HEK293 (cell line): Measurements from ENCODE around the gene ZKSCAN4.

Experiments
- CTCF ChIA-PET: fragments of 350-600 bp; formaldehyde crosslinking; extraction: SDS; loops from one replicate; lab custom pipeline; 2021; ENCODE audit warnings: antibody characterized with exemption; lab: Yijun Ruan, JAX
- POLR2A ChIA-PET: fragments of 300-600 bp; formaldehyde crosslinking; extraction: SDS; loops from one replicate; lab custom pipeline; 2020; ENCODE audit warnings: antibody characterized with exemption, inconsistent platforms; lab: Yijun Ruan, JAX
- H3K27ac ChIP-seq: fragments of 200-500 bp; sonication (Bioruptor generic); 2 replicates; pipeline ENCODE4 v1.5.1; 2014; ENCODE audit warnings: low read depth, low read length, control low read depth, inconsistent platforms; ENCODE audit errors: extremely low read depth
- H3K36me3 ChIP-seq, 2 experiments: fragments of 200-500 bp in 1 of 2; sonication (Bioruptor generic) in 1 of 2; 1 replicate in 1 of 2; 2 replicates in 1 of 2; pipeline ENCODE4 v1.5.1; 2014 to 2017; ENCODE audit warnings: inconsistent platforms in 2 of 2, low read length in 2 of 2; ENCODE audit not compliant: control insufficient read depth in 2 of 2, insufficient read depth in 1 of 2
- H3K4me1 ChIP-seq: fragments of 200-500 bp; sonication (Bioruptor generic); 2 replicates; pipeline ENCODE4 v1.5.1; 2014; ENCODE audit warnings: mild to moderate bottlenecking, low read length, inconsistent platforms; ENCODE audit not compliant: control insufficient read depth, insufficient read depth
- H3K4me3 ChIP-seq: 2 replicates; pipeline ENCODE4 v1.5.1; 2011; ENCODE audit warnings: low read depth, mild to moderate bottlenecking, control low read depth, low read length, moderate library complexity
- H3K9me3 ChIP-seq: fragments of 200-500 bp; sonication (Bioruptor generic); 2 replicates; pipeline ENCODE4 v1.5.1; 2014; ENCODE audit warnings: low read depth, low read length, inconsistent platforms; ENCODE audit not compliant: control insufficient read depth, insufficient read depth
- EGR2 ChIP-seq: fragments of 450-650 bp; formaldehyde crosslinking; IDR thresholded peaks from 2 replicates; pipeline ENCODE4 v1.5.1; 2016; ENCODE audit warnings: low read depth, missing biosample characterization, missing genetic modification characterization
- KLF1 ChIP-seq: fragments of 450-650 bp; formaldehyde crosslinking; IDR thresholded peaks from 2 replicates; pipeline ENCODE4 v1.5.1; 2016; ENCODE audit warnings: missing biosample characterization, missing genetic modification characterization
- OVOL3 ChIP-seq: fragments of 450-650 bp; formaldehyde crosslinking; IDR thresholded peaks from 2 replicates; pipeline ENCODE4 v1.5.1; 2016; ENCODE audit warnings: missing biosample characterization, missing genetic modification characterization
- SCRT2 ChIP-seq: fragments of 450-650 bp; formaldehyde crosslinking; IDR thresholded peaks from 2 replicates; pipeline ENCODE4 v1.5.1; 2016; ENCODE audit warnings: missing biosample characterization, missing genetic modification characterization
- SP2 ChIP-seq: fragments of 450-650 bp; formaldehyde crosslinking; IDR thresholded peaks from 2 replicates; pipeline ENCODE4 v1.5.1; 2016; ENCODE audit warnings: missing biosample characterization, missing genetic modification characterization
- TSHZ1 ChIP-seq: fragments of 450-650 bp; formaldehyde crosslinking; IDR thresholded peaks from 2 replicates; pipeline ENCODE4 v1.5.1; 2016; ENCODE audit warnings: missing biosample characterization, missing genetic modification characterization, borderline replicate concordance
- ZBTB20 ChIP-seq: fragments of 450-650 bp; formaldehyde crosslinking; IDR thresholded peaks from 2 replicates; pipeline ENCODE4 v1.5.1; 2016; ENCODE audit warnings: missing biosample characterization, missing genetic modification characterization
- ZBTB21 ChIP-seq: fragments of 450-650 bp; formaldehyde crosslinking; IDR thresholded peaks from 2 replicates; pipeline ENCODE4 v1.5.1; 2017; ENCODE audit warnings: missing biosample characterization, missing genetic modification characterization
- ZFP37 ChIP-seq: fragments of 450-650 bp; formaldehyde crosslinking; IDR thresholded peaks from 2 replicates; pipeline ENCODE4 v1.5.1; 2016; ENCODE audit warnings: missing biosample characterization, missing genetic modification characterization
- ZNF16 ChIP-seq: fragments of 450-650 bp; formaldehyde crosslinking; IDR thresholded peaks from 2 replicates; pipeline ENCODE4 v1.5.1; 2016; ENCODE audit warnings: low read depth, missing biosample characterization, missing genetic modification characterization
- ZNF2 ChIP-seq: fragments of 450-650 bp; formaldehyde crosslinking; IDR thresholded peaks from 2 replicates; pipeline ENCODE4 v1.5.1; 2016; ENCODE audit warnings: missing biosample characterization, missing genetic modification characterization
- ZNF221 ChIP-seq: fragments of 450-650 bp; formaldehyde crosslinking; IDR thresholded peaks from 2 replicates; pipeline ENCODE4 v1.5.1; 2017; ENCODE audit warnings: missing biosample characterization, missing genetic modification characterization, borderline replicate concordance
- ZNF354C ChIP-seq: fragments of 450-650 bp; formaldehyde crosslinking; IDR thresholded peaks from 2 replicates; pipeline ENCODE4 v1.5.1; 2016; ENCODE audit warnings: missing biosample characterization, missing genetic modification characterization, low read depth, borderline replicate concordance
- ZNF394 ChIP-seq: fragments of 450-650 bp; formaldehyde crosslinking; IDR thresholded peaks from 2 replicates; pipeline ENCODE4 v1.5.1; 2016; ENCODE audit warnings: missing biosample characterization, missing genetic modification characterization, mild to moderate bottlenecking, moderate library complexity, borderline replicate concordance
- ZNF521 ChIP-seq: fragments of 450-650 bp; formaldehyde crosslinking; IDR thresholded peaks from 2 replicates; pipeline ENCODE4 v1.5.1; 2017; ENCODE audit warnings: missing biosample characterization, mild to moderate bottlenecking, missing genetic modification characterization
- ZNF629 ChIP-seq: fragments of 450-650 bp; formaldehyde crosslinking; IDR thresholded peaks from 2 replicates; pipeline ENCODE4 v1.5.1; 2017; ENCODE audit warnings: missing biosample characterization, missing genetic modification characterization
- ZNF830 ChIP-seq: fragments of 450-650 bp; IDR thresholded peaks from 2 replicates; pipeline ENCODE4 v1.5.0; 2018; ENCODE audit warnings: missing biosample characterization, missing genetic modification characterization, low read depth, mild to moderate bottlenecking, moderate library complexity
- TF ChIP-seq, protein P1 (sequence below): fragments of 450-650 bp; formaldehyde crosslinking; IDR thresholded peaks from 2 replicates; pipeline ENCODE4 v1.5.1; 2016; ENCODE audit warnings: missing biosample characterization, missing genetic modification characterization
- TF ChIP-seq, protein P2 (sequence below): fragments of 450-650 bp; formaldehyde crosslinking; IDR thresholded peaks from 2 replicates; pipeline ENCODE4 v1.5.1; 2016; ENCODE audit warnings: missing biosample characterization, missing genetic modification characterization, borderline replicate concordance
- TF ChIP-seq, protein P3 (sequence below): fragments of 450-650 bp; formaldehyde crosslinking; IDR thresholded peaks from 2 replicates; pipeline ENCODE4 v1.5.1; 2016; ENCODE audit warnings: missing biosample characterization, missing genetic modification characterization, low read depth
- TF ChIP-seq, protein P4 (sequence below): fragments of 450-650 bp; formaldehyde crosslinking; IDR thresholded peaks from 2 replicates; pipeline ENCODE4 v1.5.1; 2016; ENCODE audit warnings: missing biosample characterization, missing genetic modification characterization
- TF ChIP-seq, protein P5 (sequence below): fragments of 450-650 bp; formaldehyde crosslinking; IDR thresholded peaks from 2 replicates; pipeline ENCODE4 v1.5.1; 2016; ENCODE audit warnings: missing biosample characterization, missing genetic modification characterization

ZKSCAN4 gene

GRCh38 chr6:28266962-28267694, 15.1 kb upstream of the ZKSCAN4 start, which contains the start of gene ZSCAN26 (continued):
- peak; percentile 68 for TF ChIP-seq ZNF629 (tag by site-specific recombination)
- no peak for TF ChIP-seq ZNF830 (tag by site-specific recombination)
- TF ChIP-seq, protein P1, sequence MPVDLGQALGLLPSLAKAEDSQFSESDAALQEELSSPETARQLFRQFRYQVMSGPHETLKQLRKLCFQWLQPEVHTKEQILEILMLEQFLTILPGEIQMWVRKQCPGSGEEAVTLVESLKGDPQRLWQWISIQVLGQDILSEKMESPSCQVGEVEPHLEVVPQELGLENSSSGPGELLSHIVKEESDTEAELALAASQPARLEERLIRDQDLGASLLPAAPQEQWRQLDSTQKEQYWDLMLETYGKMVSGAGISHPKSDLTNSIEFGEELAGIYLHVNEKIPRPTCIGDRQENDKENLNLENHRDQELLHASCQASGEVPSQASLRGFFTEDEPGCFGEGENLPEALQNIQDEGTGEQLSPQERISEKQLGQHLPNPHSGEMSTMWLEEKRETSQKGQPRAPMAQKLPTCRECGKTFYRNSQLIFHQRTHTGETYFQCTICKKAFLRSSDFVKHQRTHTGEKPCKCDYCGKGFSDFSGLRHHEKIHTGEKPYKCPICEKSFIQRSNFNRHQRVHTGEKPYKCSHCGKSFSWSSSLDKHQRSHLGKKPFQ = 0 out of 2 replicates have a peak, but pooled peaks have one; percentile 19
- peak; percentile 19; the same call in 1 of the 2 replicates for TF ChIP-seq ZBTB21 (tag by site-specific recombination)
- peak; percentile 68; the same call in 1 of the 2 replicates for TF ChIP-seq OVOL3
- TF ChIP-seq, protein P2, sequence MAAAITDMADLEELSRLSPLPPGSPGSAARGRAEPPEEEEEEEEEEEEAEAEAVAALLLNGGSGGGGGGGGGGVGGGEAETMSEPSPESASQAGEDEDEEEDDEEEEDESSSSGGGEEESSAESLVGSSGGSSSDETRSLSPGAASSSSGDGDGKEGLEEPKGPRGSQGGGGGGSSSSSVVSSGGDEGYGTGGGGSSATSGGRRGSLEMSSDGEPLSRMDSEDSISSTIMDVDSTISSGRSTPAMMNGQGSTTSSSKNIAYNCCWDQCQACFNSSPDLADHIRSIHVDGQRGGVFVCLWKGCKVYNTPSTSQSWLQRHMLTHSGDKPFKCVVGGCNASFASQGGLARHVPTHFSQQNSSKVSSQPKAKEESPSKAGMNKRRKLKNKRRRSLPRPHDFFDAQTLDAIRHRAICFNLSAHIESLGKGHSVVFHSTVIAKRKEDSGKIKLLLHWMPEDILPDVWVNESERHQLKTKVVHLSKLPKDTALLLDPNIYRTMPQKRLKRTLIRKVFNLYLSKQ (tag by site-specific recombination) = no peak
- peak; percentile 96 for TF ChIP-seq ZNF2 (tag by site-specific recombination)
- peak; percentile 79; the same call in 1 of the 2 replicates for TF ChIP-seq ZFP37
- no peak for TF ChIP-seq ZNF354C (tag by site-specific recombination)
- peak; percentile 98 for TF ChIP-seq ZBTB20 (tag by site-specific recombination)
- no peak for TF ChIP-seq ZNF16 (tag by site-specific recombination)
- TF ChIP-seq, protein P3, sequence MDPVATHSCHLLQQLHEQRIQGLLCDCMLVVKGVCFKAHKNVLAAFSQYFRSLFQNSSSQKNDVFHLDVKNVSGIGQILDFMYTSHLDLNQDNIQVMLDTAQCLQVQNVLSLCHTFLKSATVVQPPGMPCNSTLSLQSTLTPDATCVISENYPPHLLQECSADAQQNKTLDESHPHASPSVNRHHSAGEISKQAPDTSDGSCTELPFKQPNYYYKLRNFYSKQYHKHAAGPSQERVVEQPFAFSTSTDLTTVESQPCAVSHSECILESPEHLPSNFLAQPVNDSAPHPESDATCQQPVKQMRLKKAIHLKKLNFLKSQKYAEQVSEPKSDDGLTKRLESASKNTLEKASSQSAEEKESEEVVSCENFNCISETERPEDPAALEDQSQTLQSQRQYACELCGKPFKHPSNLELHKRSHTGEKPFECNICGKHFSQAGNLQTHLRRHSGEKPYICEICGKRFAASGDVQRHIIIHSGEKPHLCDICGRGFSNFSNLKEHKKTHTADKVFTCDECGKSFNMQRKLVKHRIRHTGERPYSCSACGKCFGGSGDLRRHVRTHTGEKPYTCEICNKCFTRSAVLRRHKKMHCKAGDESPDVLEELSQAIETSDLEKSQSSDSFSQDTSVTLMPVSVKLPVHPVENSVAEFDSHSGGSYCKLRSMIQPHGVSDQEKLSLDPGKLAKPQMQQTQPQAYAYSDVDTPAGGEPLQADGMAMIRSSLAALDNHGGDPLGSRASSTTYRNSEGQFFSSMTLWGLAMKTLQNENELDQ (tag by site-specific recombination) = no peak
- peak; percentile 89; the same call in 1 of the 2 replicates for TF ChIP-seq ZNF394 (tag by site-specific recombination)
- TF ChIP-seq, protein P4, sequence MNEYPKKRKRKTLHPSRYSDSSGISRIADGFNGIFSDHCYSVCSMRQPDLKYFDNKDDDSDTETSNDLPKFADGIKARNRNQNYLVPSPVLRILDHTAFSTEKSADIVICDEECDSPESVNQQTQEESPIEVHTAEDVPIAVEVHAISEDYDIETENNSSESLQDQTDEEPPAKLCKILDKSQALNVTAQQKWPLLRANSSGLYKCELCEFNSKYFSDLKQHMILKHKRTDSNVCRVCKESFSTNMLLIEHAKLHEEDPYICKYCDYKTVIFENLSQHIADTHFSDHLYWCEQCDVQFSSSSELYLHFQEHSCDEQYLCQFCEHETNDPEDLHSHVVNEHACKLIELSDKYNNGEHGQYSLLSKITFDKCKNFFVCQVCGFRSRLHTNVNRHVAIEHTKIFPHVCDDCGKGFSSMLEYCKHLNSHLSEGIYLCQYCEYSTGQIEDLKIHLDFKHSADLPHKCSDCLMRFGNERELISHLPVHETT (tag by site-specific recombination) = peak; percentile 83
- TF ChIP-seq SP2 (tag by site-specific recombination) = peak; percentile 69
- peak; percentile 57; the same call in 1 of the 2 replicates for TF ChIP-seq EGR2 (tag by site-specific recombination)
- no peak for TF ChIP-seq SCRT2 (tag by site-specific recombination)

- CTCF ChIA-PET = interaction anchor here (0.7 to 3.3 kb wide), 4 partner anchors 14 to 319 kb away, joined by 4 to 19 read pairs (median 6); partner anchors contain the start of gene PGBD1
- H3K27ac ChIP-seq = peak overlapping the region; percentile 77; the same call in 1 of the 2 replicates
Measured at GRCh38 chr6:28266563-28266961, 14.5 kb upstream of the ZKSCAN4 start.

More at GRCh38 chr6:28266563-28266961, 14.5 kb upstream of the ZKSCAN4 start:
- H3K4me3 ChIP-seq = peak overlapping the region; percentile 89
- TF ChIP-seq, protein P5, sequence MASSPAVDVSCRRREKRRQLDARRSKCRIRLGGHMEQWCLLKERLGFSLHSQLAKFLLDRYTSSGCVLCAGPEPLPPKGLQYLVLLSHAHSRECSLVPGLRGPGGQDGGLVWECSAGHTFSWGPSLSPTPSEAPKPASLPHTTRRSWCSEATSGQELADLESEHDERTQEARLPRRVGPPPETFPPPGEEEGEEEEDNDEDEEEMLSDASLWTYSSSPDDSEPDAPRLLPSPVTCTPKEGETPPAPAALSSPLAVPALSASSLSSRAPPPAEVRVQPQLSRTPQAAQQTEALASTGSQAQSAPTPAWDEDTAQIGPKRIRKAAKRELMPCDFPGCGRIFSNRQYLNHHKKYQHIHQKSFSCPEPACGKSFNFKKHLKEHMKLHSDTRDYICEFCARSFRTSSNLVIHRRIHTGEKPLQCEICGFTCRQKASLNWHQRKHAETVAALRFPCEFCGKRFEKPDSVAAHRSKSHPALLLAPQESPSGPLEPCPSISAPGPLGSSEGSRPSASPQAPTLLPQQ = no peak
- TF ChIP-seq ZNF221 (tag by site-specific recombination) = no peak
- TF ChIP-seq ZNF521 (tag by site-specific recombination) = no peak
- no peak for TF ChIP-seq KLF1
- no peak for TF ChIP-seq TSHZ1 (tag by site-specific recombination)
- TF ChIP-seq, all 188 proteins: peak for 0
- Histone ChIP-seq H3K4me1 (peaks cover 20% of the 10 kb centered on the region; the same call in 1 of the 2 replicates), H3K36me3 (peaks cover 0 to 2% of the 10 kb centered on the region in 2 experiments; a peak in 1 of 3 replicates), H3K9me3 (no peaks in the 10 kb centered on the region)
- POLR2A ChIA-PET = interaction anchor here (0.7 to 3.4 kb wide), 25 partner anchors 9 to 340 kb away, joined by 3 to 62 read pairs (median 5); partner anchors contain the start of genes PGBD1, ZKSCAN3, ZKSCAN4 and ZKSCAN8
